ENCODE results near the gene FUNDC1.
"Not testable (repeated sequence)": the region's sequence is repeated elsewhere in the genome, so short reads cannot be mapped to it uniquely, and the experiment has no call there.

FUNDC1 gene

GRCh38 chrX:44542567-44543325 is at the start of gene FUNDC1:
Gene FUNDC1, minus strand, starts transcription at chrX:44542859. Its CDS starts 27 bp downstream, at chrX:44542832.
- peak; percentile 85 for DNase-seq (ENCODE audit: low spot score)

- no peak for DNase-seq (ENCODE audit: low spot score)
Observed at GRCh38 chrX:44585866-44586265, 43.2 kb upstream of the FUNDC1 start.

- DNase-seq (ENCODE audit: low spot score) = no peak
Observed at GRCh38 chrX:44580466-44580865, 37.8 kb upstream of the FUNDC1 start.

DNA sequence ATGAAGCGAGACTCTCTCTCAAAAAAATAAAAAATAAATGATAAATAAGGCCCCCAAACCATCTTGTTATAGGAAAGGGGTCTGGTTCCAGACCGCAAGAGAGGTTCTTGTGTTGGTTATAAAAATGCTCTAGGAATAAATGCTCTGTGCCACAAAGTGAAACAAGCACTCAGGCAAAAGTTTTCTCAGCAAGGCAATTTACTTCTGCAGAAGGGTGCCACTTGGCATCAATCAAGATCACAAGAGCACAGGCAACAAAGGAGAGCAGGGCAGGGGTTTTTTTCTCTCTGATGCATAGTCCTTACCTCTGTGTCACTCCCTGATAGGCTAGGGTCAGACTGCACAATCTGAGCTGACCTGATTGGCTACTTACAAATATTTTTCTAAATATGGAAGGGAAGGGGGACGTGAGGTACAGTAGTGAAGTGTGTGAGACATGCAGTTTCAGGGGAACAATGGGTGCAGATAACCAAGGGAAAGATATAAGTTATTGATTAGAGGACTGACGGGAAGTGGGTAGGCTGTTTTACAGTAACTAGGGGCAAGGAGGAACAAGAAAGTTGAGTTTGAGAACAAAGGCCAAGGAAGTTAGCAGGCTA is 29.8 kb upstream of the FUNDC1 start:
- DNase-seq (ENCODE audit: low spot score) = no peak

GRCh38 chrX:44570522-44570921 is 27.9 kb upstream of the FUNDC1 start:
- DNase-seq (ENCODE audit: low spot score) = no peak

GRCh38 chrX:44569122-44569521 is 26.5 kb upstream of the FUNDC1 start:
- no peak for DNase-seq (ENCODE audit: low spot score)

GRCh38 chrX:44568196-44568595 is 25.5 kb upstream of the FUNDC1 start:
- no peak for DNase-seq (ENCODE audit: low spot score)

GRCh38 chrX:44561896-44562295 is 19.2 kb upstream of the FUNDC1 start:
- not testable (repeated sequence) for DNase-seq (ENCODE audit: low spot score)

GRCh38 chrX:44550563-44550962 is 7.9 kb upstream of the FUNDC1 start:
- no peak for DNase-seq (ENCODE audit: low spot score)

DNA sequence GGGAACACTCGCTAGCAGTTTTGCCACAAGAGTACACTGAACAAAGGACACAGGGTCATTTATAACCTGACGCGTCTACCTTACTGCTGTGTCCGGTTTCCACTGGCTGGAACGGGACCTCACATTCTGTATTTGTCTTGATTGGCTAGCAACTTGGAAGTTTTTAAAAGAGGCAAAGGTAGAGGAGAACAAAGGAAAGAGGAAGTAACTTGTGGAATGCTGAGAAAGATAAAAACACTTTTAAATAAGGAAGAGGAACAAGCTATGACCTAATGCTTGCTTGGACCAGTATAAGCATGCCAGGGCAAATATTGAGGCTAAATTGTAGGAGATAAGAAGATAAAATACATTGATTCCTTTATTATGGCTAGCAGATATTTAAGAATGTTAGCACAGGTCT is 2.8 kb upstream of the FUNDC1 start:
- DNase-seq (ENCODE audit: low spot score) = not testable (repeated sequence)

DNA sequence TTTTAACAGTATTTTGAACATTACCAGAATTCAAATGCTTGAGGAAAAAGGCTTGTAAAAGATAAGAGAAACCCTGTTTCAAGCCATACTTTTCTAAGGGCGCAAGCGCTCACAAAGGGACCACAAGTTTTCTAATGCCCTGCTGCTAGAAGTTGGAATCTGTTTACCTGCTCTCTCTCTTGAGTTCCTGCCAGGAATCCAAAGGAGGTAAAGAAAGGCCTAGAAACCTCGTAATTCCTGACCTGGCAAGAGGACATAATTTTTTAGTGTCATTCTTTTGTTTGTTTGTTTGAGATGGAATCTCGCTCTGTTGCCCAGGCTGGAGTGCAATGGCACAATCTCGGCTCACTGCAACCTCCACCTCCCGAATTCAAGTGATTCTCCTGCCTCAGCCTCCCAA is 1.4 kb upstream of the FUNDC1 start:
- no peak for DNase-seq (ENCODE audit: low spot score)

- DNase-seq (ENCODE audit: low spot score) = no peak
Observed at GRCh38 chrX:44536198-44536597, 6.5 kb downstream of the FUNDC1 start.

DNA sequence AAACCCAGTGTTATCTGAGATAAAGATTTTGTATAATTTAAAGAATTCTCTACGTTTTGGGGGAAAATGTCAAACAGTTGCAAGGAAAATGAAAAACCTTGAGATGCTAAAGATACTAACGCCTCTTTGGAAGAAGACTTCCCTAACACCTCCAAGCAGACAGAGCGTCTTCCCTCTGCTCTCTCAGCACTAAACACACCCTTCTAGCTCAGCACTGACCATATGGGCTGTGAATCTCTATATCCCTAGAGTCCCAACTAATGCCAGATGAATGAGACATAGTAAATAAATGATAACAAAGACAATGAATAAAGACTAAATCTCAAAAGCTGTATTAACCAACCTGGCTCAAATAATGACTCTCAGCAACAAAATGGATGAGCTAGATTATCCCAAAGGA is 13.3 kb downstream of the FUNDC1 start:
- no peak for DNase-seq (ENCODE audit: low spot score)

GRCh38 chrX:44514272-44514671 is 28.4 kb downstream of the FUNDC1 start:
- DNase-seq (ENCODE audit: low spot score) = no peak

GRCh38 chrX:44507292-44507691 is 35.4 kb downstream of the FUNDC1 start:
- no peak for DNase-seq (ENCODE audit: low spot score)

DNA sequence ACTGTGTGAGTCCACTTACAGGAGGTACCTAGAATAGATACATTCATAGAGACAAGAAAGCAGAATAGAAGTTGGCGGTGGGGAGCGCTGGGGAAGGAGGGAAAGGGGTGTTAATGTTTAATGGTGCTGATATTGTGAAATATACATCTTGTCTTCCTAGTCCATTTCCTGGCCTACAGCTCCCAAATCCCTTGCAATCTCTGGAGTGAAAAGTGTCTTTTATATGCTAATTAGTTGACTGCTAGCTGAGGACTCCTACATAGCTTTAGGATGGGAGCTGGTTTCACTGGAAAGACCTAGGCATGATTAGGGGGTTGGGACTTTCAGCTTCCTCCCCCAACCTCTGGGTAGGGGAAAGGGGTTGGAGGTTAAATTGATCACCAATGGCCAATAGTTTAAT is 36.0 kb downstream of the FUNDC1 start:
- no peak for DNase-seq (ENCODE audit: low spot score)

- DNase-seq (ENCODE audit: low spot score) = no peak
Observed at GRCh38 chrX:44503560-44503959, 39.1 kb downstream of the FUNDC1 start.

DNA sequence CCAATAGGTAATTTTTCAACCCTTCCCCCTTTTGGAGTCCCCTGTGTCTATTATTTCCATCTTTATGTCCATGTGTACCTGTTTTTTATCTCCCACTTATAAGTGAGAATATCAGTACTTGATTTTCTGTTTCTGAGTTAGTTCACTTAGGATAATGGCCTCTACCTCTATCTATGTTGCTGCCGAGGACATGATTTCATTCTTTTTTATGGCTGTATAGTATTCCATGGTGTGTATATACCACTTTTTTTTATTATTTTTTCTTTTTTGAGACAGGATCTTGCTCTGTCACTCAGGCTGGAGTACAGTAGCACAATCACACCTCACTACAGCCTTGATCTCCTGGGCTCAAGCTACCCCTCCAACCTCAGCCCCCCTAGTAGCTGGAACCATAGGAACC is 47.6 kb downstream of the FUNDC1 start:
- no peak for DNase-seq (ENCODE audit: low spot score)

- DNase-seq (ENCODE audit: low spot score) = no peak
Observed at GRCh38 chrX:44494357-44494756, 48.3 kb downstream of the FUNDC1 start.

DNA sequence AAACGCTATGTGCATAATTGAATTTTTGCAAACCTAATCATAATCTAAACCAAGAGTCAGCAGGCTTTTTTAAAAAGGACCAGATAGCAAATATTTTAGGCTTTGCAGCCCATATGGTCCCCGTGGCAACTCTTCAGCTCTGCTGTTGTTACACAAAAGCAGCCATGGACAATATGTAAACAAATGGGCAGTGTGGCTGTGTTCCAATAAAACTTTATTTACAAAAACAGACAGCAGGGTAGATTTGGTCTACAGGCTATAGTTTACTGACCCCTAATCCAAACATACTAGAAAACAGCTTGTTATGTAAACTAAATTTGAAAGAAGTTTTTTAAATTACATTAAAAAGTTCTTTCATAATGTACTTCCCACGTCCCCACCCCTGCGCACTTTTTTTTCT is 53.1 kb downstream of the FUNDC1 start:
- DNase-seq (ENCODE audit: low spot score) = no peak

- peak; percentile 68 for DNase-seq (ENCODE audit: low spot score)
Observed at GRCh38 chrX:44484607-44485146, 58.0 kb downstream of the FUNDC1 start.

DNA sequence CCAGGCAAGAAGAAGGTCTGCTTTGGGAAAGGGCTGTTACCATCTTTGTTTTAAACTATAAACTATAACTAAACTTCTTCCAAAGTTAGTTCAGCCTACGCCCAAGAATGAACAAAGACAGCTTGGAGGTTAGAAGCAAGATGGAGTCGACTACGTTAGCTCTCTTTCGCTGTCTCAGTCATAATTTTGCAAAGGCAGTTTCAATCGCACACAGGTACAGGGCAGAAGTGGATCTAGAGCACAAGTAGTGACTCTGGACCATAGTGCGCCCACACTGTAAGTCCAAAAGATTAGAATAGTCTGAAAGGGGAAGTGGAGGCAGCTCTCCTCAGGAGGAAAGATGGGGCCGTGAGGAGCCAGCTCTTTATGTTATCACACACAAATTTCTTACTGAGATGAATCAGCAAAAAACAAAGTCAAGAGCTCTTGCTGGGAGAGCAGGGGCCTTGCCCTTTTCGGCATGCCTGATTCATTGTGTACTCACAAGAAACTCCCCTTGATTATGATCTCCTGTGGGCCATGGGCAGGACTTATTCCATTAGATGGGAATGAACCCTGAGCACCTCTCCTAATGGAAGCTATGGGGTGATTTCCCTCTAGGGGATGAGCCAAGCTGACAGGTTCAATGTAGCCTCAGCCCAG is 58.6 kb downstream of the FUNDC1 start:
- peak; percentile 62 for DNase-seq (ENCODE audit: low spot score)

- no peak for DNase-seq (ENCODE audit: low spot score)
Observed at GRCh38 chrX:44482575-44482974, 60.1 kb downstream of the FUNDC1 start.

Data from hematopoietic multipotent progenitor cell treated with erythropoietin and hydrocortisone succinate and interleukin-3 and kit ligand, for 15 days (in vitro differentiated cells).